SK-N-SH treated with all-trans-retinoic acid at 6 μM for 48 hours (cell line): Measurements from ENCODE around the gene CIBAR2.

ENCODE experiments used
- CREB5 ChIP-seq: fragments of 250-450 bp; sonication (Bioruptor Pico); IDR thresholded peaks from 2 replicates; pipeline ENCODE4 v1.5.1; 2020; ENCODE audit warnings: low read depth, mild to moderate bottlenecking, moderate library complexity
- CSDC2 ChIP-seq: fragments of 250-450 bp; sonication (Bioruptor Pico); IDR thresholded peaks from 2 replicates; pipeline ENCODE4 v1.5.0; 2020; ENCODE audit warnings: mild to moderate bottlenecking, moderate library complexity
- ESRRG ChIP-seq: fragments of 250-450 bp; sonication (Bioruptor Pico); IDR thresholded peaks from 2 replicates; pipeline ENCODE4 v1.6.1; 2021; ENCODE audit warnings: mild to moderate bottlenecking
- ZNF70 ChIP-seq: fragments of 450-650 bp; formaldehyde crosslinking; IDR thresholded peaks from 2 replicates; pipeline ENCODE4 v1.5.0; 2020; ENCODE audit warnings: mild to moderate bottlenecking, moderate library complexity
- ZNF8 ChIP-seq: fragments of 450-650 bp; formaldehyde crosslinking; IDR thresholded peaks from 2 replicates; pipeline ENCODE4 v1.5.0; 2020; ENCODE audit warnings: mild to moderate bottlenecking, moderate library complexity
- TF ChIP-seq, protein P1 (sequence below): fragments of 250-450 bp; sonication (Bioruptor Pico); IDR thresholded peaks from 2 replicates; pipeline ENCODE4 v1.8.0; 2020; ENCODE audit warnings: mild to moderate bottlenecking, moderate library complexity, borderline replicate concordance
- TF ChIP-seq, protein P2 (sequence below): fragments of 250-450 bp; sonication (Bioruptor Pico); IDR thresholded peaks from 2 replicates; pipeline ENCODE4 v1.5.1; 2021; ENCODE audit warnings: mild to moderate bottlenecking, moderate library complexity

DNA sequence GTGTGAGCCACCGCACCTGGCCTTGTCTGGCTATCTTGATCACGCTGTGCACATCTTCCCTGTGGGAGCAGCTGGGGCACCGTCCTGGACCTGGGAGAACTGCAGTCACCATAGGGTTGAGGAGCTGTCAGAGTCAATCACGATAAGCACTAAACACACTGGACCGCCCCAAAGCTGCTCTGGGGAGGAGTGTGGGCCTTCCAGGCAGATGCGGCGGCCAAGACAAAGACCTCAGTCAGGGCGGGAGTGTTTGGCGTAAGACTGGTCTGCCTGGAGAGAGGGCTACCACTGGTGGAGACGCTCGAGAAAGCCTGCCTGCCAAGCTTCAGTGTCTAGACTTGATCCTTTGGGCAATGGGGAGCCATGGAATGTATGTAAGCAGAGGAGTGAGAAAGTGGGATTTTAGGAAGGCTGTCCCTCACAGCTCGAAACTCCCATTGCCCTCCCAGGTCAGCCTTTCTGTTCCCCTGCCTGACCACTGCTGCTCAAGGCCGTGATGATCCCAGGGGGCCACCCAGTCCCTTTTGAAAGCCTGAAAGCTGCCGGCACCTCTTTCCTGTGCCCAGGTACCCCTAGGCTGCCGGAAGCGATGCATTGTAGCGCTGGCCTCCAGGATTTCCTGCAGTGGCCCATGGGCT, 29.3 kb upstream of the CIBAR2 start:
- TF ChIP-seq, protein P1, sequence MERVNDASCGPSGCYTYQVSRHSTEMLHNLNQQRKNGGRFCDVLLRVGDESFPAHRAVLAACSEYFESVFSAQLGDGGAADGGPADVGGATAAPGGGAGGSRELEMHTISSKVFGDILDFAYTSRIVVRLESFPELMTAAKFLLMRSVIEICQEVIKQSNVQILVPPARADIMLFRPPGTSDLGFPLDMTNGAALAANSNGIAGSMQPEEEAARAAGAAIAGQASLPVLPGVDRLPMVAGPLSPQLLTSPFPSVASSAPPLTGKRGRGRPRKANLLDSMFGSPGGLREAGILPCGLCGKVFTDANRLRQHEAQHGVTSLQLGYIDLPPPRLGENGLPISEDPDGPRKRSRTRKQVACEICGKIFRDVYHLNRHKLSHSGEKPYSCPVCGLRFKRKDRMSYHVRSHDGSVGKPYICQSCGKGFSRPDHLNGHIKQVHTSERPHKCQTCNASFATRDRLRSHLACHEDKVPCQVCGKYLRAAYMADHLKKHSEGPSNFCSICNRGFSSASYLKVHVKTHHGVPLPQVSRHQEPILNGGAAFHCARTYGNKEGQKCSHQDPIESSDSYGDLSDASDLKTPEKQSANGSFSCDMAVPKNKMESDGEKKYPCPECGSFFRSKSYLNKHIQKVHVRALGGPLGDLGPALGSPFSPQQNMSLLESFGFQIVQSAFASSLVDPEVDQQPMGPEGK (CRISPR knock-in tag): no peak
- no peak for TF ChIP-seq ZNF8 (CRISPR knock-in tag)
- TF ChIP-seq ESRRG: no peak
- no peak for TF ChIP-seq CREB5 (CRISPR knock-in tag)
- TF ChIP-seq, protein P2, sequence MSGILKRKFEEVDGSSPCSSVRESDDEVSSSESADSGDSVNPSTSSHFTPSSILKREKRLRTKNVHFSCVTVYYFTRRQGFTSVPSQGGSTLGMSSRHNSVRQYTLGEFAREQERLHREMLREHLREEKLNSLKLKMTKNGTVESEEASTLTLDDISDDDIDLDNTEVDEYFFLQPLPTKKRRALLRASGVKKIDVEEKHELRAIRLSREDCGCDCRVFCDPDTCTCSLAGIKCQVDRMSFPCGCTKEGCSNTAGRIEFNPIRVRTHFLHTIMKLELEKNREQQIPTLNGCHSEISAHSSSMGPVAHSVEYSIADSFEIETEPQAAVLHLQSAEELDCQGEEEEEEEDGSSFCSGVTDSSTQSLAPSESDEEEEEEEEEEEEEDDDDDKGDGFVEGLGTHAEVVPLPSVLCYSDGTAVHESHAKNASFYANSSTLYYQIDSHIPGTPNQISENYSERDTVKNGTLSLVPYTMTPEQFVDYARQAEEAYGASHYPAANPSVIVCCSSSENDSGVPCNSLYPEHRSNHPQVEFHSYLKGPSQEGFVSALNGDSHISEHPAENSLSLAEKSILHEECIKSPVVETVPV (CRISPR knock-in tag): no peak
- no peak for TF ChIP-seq ZNF70 (CRISPR knock-in tag)
- no peak for TF ChIP-seq CSDC2 (CRISPR knock-in tag)
